ENCODE data around the gene SIAH3. TPM values are rescaled to one million over a fixed set of nuclear protein-coding genes. Genes with fewer than 3 reads are reported as not detected.

Gene SIAH3
- total RNA-seq, 1 donor from 2014 or later, result not detected

DNA sequence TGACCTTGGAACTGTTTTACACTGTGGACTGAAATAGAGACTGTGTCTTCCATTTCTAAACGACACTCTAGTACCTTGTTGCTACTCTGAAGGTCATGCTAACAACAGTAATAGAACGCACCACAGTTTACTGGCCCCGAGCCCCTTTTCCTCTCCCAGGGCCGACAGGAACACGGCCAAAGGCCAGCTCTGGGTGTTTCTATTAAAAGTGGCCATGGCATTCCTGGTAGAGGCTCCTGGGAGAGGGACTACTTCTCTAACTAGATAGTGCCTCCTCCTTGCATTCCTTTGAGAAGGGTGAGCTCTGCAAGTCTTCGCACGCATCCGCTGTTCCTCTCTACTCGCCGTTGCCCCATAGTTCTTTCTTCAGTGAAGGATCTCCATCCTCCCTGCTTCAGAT, 18.7 kb upstream of the SIAH3 start:
- intact Hi-C loops (cut with DNase I), result no loop called here
- DNase-seq (ENCODE audit: low spot score), result no peak

DNA sequence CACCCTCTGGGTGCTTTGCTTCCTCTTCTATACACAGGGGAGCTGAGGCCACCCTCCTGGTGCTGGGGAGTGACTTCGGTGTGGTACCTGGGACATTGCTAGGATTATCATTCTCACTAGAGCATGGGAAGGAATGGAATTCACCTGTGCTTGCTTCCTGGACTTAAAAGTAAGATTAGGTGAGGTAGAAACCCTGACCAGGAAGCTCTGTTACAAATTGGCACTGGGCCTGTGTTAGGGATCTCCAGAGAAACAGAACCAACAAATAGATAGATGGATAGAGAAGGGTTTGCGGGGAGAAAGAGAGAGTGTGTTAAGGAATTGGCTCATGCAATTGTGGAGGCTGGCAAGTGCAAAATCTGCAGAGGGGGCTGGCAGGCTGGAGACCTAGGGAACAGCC, 13.9 kb upstream of the SIAH3 start:
- no peak for DNase-seq (ENCODE audit: low spot score)
- intact Hi-C loops (cut with DNase I), result no loop called here

DNA sequence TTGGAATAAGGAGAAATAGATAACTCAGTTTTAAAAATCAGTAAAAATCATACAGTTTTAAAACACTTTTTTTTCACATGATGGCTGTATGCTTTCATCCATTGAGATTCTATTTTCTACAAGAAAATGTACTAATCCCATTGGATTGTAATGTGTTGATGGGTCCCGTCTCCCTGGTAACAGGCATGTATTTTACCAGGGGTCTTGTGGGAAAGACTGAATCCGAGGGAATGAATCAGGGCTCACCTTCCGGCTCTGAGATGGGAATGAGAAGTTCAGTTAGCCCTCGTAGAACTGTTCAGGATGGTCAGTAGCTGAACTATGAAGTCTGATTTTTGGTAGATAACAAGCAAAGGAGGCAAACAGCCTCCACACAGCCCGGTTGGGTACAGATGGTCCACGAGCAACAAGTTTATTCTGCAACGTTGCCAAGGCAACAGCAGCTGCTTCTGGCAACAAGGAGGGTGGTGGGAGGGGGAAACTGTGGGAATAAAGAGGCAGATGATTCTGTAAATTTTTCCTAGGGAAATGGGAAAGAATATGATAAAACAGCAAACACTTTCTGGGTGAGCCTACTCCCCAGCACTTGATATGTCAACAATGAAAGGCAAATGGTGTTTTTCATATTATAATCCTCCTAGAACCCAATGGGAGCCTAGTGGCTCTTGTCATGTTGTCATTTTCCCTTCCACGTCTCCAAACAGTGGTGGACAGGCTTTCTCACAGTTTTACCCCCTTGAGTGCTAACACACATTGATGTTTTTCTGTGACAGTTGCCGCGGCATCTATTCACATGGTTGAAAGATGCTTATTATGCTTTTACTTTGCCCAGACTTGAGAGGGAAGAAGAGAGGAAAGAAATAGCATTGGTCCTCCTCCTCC, 12.4 kb upstream of the SIAH3 start:
- intact Hi-C loops (cut with DNase I), result no loop called here
- no peak for DNase-seq (ENCODE audit: low spot score)

DNA sequence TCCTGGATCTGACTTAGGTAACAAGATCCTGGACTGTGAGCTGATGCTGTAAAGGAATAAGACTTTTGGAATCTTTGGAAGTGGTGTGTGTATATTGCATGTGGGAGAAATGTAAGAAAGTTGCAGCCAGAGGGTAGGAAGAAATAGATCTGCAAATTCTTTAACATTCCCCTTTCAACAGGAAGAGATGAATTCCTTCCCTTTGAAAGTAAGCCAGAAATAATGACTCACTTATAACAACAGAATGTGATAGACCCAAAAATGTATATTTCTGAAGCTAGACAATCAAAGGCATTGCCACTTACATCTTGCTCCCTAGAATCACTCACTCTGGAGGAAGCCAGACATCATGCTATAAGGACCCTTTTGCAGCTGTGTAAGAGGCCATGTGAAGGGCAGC, 9.8 kb upstream of the SIAH3 start:
- intact Hi-C loops (cut with DNase I), result no loop called here
- no peak for DNase-seq (ENCODE audit: low spot score)

DNA sequence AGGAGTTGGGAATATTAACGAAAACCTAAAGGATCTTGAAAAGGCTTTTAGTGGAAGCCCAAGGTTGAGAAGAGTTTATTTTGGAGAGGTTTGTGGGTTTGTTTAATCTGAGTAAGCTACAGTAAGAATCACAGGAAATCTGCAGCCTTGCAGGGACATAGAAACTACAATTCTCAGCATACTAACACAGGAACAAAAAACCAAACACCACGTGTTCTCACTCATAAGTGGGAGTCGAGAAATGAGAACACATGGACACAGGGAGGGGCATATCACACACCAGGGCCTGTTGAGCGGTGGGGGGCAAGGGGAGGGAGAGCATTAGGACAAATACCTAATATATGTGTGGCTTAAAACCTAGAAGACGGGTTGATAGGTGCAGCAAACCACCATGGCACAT, 8.7 kb upstream of the SIAH3 start:
- DNase-seq (ENCODE audit: low spot score), result no peak
- intact Hi-C loops (cut with DNase I), result no loop called here

DNA sequence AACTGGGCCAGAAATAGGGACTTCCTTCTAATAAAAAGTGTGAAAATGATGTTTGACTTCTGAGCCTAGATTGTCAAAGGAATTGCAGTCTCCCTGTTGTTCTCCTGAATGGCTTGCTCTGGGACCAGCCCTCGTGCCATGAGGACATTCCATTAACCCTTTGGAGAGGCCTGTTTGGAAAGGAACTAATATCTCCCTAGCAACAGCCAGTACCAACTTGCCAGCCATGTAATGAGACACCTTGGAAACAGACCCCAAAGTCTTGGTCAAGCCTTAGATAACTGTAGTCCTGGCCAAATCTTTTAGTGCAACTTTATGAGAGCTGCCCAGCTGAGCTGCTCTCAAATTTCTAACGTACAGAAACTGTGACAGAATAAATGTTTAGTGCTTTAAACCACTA, 8.2 kb upstream of the SIAH3 start:
- DNase-seq (ENCODE audit: low spot score), result no peak
- intact Hi-C loops (cut with DNase I), result no loop called here

DNA sequence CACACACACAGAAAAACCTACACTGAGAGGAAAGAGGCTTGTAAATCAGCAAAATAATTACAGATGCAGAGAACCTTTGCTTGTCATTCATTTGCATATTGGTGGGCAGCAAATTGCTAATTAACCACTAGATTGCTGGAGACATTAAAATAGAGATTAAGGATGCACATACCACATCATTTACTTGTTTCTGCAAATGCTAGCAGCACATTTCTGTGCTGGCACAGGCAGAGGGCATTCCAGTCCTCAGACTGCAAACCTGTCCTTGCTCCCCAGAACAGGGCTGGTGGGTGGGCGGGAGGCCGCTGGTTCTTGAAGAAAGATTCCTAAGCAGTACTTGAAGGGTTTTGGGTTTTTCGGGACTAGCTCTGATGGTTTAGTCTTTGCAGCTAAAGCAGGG, 941 bp upstream of the SIAH3 start:
- no peak for DNase-seq (ENCODE audit: low spot score)
- intact Hi-C loops (cut with DNase I), result no loop called here

DNA sequence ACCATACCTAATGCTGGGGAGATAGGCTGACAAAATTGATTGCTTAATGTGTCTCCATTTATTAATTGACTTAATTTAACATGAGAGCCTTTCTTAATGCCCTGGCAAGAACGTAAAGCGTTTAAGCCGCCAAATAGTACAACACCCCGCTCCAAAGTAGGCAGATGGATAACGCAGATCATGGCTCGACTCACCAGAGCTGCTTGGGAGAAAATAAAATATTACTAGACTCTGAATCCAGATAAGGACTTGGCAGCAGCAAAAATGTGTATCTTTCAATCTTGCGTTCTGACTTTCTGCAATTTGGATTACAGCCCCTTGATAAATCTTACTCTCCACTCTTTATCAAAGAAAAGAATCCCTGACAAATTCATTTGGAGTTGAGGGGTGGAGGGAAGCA, 403 bp upstream of the SIAH3 start:
- DNase-seq (ENCODE audit: low spot score), result no peak
- intact Hi-C loops (cut with DNase I), result no loop called here

DNA sequence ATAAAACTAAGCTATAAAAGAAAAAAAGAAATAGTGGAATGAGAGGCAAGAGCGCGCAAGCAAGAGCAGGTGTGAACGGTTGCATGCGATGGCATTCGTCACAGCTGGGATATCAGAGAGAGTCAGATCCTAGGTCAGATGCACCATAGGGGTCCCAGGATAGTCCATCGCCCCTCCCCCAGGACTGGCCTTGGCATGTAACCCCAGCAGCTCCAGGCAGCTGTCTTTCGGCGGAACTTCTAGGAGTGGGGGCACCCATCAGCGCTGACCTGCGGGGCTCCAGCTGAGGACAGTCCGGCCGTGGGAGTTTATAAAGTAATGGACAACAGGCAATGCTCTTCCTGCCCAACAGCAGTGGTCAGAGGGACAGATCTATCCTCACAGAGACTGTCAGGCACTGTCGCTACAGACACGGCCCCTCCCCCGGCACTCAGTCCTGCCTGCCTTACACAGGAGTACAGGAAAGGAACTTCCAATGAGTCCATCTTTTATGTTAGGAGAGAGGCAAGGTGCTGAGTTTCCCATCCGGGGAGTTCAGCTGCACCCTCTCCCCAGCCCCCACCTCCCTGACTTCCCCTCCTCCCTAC, 1.4 kb downstream of the SIAH3 start:
- intact Hi-C loops (cut with DNase I), result no loop called here
- no peak for DNase-seq (ENCODE audit: low spot score)

DNA sequence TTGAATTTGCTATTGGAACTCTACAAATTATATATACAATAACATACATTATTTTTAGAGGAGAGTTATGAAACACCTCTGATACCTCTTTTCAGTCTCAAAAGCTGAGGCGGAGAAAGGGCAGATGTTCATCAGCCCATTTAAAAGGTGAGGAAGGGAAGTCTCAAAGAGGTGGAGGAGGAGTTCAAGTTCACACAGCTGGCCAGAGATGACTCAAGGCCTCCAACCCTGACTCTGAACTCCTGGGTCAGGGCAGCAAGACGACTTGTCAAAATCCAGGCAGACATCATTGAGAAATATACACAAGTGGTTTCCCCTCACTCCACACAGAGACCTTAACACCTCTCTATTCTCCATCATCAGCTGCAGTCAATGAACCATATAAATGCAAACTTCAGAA, 2.1 kb downstream of the SIAH3 start:
- no peak for DNase-seq (ENCODE audit: low spot score)
- intact Hi-C loops (cut with DNase I), result no loop called here

DNA sequence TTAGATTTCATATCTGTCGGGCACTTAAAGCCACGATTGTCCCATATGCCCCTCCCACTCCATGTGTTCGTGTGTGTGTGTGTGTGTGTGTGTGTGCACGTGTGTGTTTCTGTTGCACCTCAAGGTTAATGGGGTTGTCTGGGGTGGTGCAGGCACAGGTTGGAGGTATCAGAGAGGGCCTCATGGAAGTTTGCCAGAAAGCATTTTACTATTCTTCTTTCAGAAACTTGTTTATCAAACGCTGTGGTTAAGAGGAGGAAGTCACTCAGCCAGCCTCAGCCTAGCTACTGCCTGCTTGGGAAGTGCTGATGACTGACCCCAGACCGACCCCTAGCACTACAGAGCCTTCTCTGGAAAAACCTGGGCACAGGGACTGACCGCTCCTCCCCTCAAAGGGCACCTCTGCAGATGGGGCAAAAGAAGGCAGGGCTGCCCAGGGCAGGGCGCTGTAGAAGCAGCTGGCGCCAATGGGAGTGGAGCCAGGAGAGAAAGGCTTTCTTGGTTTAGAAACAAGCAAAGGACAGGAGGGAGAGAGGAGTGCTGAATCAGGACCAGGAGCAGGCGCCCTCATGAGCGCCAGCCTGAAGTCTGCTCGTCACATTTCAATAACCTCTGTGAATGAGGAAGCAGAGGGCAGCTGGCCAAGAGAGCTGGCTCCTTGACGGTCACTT, 3.9 kb downstream of the SIAH3 start:
- DNase-seq (ENCODE audit: low spot score), result no peak
- intact Hi-C loops (cut with DNase I), result no loop called here

DNA sequence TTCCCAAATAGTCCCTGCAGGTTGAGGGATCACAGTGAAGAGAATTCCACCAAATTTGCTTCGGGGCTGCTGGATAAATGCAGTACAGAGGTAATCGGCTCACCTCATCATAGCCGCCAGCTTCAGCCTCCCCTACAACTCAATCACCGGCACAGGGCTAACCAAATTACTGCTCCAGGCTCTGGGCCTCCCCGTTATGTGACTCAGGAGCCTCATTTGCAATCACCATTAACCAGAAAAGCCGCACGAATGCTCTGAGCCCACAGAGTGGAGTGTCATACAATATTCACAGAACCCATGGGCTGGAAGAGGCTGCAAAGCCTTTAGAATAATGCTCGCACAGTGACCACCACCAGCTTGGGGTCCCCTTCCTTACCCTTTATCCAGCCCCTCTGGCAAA, 4.9 kb downstream of the SIAH3 start:
- intact Hi-C loops (cut with DNase I), result no loop called here
- no peak for DNase-seq (ENCODE audit: low spot score)

DNA sequence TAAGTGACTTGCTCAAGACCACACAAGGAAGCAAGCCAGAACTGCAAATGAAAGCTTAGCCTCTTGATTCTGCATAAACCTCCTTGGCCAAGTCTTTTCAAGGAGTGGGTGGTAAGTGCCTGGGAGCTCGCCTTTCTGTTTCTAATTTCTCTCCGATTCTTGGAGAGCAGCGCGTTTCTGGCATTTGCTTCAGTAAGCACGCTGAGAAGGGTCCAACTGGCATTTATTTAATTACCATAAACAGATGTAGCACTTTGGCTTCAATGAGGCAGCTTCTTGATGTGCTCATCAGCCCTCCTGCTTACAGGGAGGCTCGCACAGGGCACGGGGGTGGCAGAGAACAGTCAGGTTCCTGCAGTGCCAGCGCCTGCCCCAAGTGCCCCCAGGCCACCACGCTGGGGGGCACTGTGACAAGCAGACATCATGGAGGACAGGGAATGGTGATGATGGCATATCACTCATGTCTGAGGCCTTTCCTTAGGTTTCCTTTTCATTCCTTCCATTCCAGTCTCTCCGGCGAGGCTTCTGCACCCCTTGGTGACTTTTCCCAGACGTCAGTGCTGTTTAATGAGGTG, 13.3 kb downstream of the SIAH3 start:
- intact Hi-C loops (cut with DNase I), result no loop called here
- DNase-seq (ENCODE audit: low spot score), result no peak

DNA sequence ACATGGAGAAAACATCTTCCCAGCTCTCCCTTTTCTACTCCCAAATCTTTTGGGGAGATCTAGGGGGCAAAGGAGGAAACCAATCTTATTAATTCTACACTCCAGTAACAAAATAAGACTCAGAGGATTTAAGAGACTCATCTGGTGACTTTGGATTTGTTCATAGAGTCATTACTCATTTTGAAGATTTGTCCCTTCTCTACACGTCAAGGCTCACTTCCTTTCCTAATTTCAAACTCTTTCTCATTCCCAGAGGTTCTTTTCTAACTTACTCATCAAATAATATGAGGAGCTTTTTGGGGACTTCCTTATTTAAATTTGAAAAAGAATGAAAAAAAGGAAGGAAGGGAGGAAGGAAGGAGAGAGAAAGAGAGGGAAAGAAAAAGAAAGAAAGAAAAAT, 14.4 kb downstream of the SIAH3 start:
- intact Hi-C loops (cut with DNase I), result no loop called here
- DNase-seq (ENCODE audit: low spot score), result no peak

DNA sequence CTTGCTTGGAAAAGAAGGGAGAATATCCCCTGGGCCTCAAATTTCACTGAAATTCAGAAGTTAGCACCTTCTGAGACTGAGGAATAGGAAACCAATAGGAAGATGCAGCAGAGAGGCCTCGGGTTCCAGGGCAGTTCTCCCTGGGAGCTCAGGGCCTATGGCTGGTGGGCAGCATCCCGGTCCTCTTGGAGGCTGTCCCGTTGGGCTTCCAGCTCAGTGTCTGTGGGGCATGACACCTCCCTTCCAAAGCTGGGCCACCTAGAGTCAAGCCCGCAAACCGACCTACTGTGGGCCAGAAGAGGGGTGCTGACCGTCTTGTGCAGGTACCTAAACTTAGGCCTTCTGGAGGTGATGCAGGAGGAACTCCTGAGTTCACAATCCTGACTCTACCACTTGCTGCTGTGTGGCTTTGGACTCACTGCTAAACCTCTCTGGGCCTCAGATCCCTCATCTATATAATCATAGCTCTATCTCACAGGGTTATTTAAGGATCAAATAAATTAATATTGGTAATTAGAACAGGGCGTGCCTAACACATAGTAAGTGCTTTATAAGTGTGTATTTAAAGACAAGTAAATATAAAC, 17.1 kb downstream of the SIAH3 start:
- intact Hi-C loops (cut with DNase I), result no loop called here
- DNase-seq (ENCODE audit: low spot score), result no peak

DNA sequence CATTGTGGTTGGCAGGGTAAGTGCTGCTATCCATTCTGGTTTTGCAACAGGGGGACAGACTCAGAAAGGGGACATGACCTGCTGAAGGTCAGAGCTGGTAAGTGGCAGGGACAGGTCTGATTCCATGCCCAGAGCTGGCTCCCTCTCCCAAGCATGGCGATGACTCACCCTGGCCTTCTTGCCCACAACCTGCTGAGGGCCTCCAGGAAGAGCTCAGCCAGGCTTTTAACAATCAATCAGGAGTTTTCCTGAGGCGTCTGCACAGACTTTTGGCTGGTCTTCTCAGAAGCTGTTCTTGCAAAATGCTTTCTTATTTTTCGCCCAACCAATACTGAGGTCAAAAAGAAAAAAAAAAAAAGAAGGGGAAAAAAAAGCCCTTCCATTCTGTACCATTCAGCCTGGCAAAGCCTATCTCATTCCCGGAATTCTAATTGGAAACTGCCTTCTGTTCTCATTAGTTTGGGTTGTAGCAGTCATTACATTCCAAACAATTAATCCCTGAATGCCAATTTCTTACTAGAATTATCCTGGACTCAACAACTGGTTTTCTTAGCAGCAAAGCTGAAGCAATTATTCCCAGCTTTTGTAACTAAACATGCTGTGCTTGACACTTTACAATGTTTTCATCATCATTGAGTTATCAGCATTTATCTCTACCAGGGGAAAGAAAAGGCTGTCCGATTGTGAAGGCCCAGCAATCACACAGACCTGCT, 17.7 kb downstream of the SIAH3 start:
- DNase-seq (ENCODE audit: low spot score), result no peak
- intact Hi-C loops (cut with DNase I), result no loop called here

DNA sequence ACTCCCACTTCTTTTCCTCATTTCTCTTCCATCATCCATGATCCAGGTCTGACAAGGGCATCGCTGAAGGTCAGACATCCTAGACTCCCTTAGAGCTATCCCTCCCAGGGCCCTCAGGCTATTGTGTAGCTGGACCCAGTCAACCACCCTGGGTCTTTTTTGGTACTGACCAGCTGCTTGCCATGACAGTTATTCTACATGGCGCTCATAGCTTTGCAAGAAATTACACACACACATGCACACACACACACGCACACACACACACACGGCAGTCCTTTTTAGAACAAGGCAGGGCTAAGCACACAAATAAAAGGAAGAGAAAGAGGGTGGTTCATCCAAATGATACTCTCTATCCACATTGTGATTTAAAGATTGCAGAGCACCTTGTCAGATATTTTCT, 18.3 kb downstream of the SIAH3 start:
- intact Hi-C loops (cut with DNase I), result no loop called here
- no peak for DNase-seq (ENCODE audit: low spot score)

DNA sequence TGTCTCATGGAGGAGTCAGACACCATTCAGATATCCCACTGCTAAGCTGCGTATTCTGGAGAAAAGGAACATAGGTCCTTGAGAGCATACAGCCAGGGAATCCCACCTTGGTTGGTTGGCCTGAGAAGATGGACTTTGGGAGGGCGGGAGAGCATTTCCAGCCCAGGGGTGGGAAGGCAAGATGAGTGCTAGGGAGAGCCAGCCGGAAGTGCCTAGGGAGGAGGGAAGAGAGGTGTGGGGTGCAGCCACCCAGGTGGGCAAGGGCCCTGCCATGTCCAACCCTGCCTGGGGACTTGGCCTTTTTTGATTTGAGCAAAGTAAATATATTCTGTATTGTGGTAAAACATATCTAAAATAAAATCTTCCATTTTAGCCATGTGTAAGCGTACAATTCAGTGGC, 19.7 kb downstream of the SIAH3 start:
- intact Hi-C loops (cut with DNase I), result no loop called here
- no peak for DNase-seq (ENCODE audit: low spot score)

DNA sequence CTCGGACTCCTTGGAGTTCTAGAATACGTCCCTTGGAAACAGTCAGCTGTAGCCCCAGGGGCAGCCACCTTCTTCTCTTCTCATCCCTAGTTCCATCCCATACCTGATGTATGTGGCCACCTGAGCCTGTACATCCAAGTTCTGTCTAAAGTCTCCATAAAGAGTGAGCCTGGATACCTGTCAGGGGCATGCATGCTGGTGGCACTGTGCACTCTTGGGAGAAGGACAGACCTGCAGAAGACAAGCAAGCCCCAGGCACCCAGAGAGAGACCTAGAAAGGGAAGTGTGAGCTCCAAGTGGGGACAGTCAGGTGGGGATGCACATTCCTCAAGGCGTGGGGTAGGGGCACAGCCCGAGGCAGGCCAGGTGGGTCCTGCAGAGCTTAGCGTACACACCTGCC, 21.4 kb downstream of the SIAH3 start:
- intact Hi-C loops (cut with DNase I), result no loop called here
- DNase-seq (ENCODE audit: low spot score), result no peak
